Activated naive CD4-positive, alpha-beta T cell treated with anti-CD3 and anti-CD28 coated beads, Interleukin-2, amount 50 U/mL, for 24 hours (primary cell): ENCODE data around the gene PHLPP1.

ENCODE experiments used
- H3K27ac Mint-ChIP-seq: one replicate; pipeline ENCODE4 v1.8.0; 2021; ENCODE audit warnings: mild to moderate bottlenecking, mixed read lengths
- H3K27me3 Mint-ChIP-seq: one replicate; pipeline ENCODE4 v1.8.0; 2021; ENCODE audit warnings: mixed read lengths
- H3K36me3 Mint-ChIP-seq: one replicate; pipeline ENCODE4 v1.8.0; 2021; ENCODE audit warnings: mixed read lengths
- H3K4me1 Mint-ChIP-seq: one replicate; pipeline ENCODE4 v1.8.0; 2021; ENCODE audit warnings: mixed read lengths
- H3K4me3 Mint-ChIP-seq: one replicate; pipeline ENCODE4 v1.8.0; 2021; ENCODE audit warnings: mild to moderate bottlenecking, mixed read lengths
- H3K9me3 Mint-ChIP-seq: one replicate; pipeline ENCODE4 v1.8.0; 2021; ENCODE audit warnings: mixed read lengths

Gene PHLPP1

DNA sequence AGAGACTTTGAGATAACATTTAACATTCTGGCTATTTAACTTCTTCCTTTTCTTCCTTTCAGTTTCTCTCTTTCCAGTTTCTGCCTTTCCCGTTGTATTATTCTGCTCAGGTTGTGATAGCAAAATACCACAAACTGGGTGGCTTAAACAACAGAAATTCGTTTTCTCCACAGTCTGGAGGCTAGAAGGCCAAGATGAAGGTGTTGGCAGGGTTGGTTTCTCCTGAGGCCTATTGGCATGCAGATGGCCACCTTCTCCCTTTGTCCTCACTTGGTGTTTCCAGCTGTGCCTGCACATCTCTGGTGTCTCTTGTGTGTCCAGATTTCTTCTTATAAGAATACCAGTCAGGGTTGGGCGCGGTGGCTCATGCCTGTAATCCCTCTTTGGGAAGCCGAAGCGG, 34.0 kb downstream of the PHLPP1 start:
- no peaks in the 10 kb centered on the region for H3K9me3 Mint-ChIP-seq
- no peaks in the 10 kb centered on the region for H3K27me3 Mint-ChIP-seq
- peaks cover 10% of the 10 kb centered on the region for H3K4me1 Mint-ChIP-seq
- H3K36me3 Mint-ChIP-seq: peaks cover 1% of the 10 kb centered on the region
- H3K27ac Mint-ChIP-seq: no peak overlapping the region
- no peak overlapping the region for H3K4me3 Mint-ChIP-seq

DNA sequence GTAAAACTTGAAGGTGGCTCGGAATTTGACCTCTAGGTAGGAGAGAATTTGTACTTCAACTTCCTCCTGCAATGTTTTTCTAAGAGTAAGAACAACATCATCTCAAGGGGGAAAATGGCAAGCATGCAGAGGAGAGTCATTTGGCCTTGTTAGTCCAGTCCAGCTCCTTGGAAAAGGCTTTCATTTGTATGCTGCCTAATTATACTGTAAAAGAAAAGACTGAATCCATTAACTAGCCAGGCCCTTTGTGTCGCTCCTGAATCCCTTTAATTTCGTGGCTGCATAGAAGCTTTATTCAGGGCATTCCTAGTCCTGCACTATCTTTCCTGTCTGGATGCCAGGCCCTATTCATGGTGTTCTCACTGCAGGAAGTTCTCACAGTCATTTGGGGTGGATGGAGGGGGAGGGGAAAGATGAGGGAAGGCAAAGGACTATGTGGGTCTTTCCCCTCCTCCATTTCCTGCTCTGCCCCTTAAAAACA, 36.0 kb downstream of the PHLPP1 start:
- Mint-ChIP-seq H3K9me3 (no peaks in the 10 kb centered on the region), H3K27ac (no peak overlapping the region), H3K4me3 (no peak overlapping the region), H3K4me1 (peaks cover 8% of the 10 kb centered on the region), H3K27me3 (no peaks in the 10 kb centered on the region), H3K36me3 (peaks cover 3% of the 10 kb centered on the region)

DNA sequence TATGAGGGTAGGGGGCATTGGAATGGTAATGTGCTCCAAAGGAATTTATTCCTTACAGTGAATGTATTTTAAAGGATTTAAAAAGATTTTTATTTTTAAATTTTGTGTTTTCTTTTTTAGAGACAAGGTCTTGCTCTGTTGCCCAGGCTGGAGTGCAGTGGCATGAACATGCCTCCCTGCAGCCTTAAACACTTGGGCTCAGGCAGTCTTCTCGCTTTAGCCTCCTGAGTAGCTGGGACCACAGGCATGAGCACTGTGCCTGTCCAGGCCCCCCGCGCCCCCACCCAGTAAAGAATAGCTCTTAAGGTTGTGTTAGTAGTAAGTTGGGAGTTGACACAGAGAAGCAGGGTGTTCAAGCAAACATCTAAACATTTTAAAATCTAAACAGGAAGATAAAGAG, 36.6 kb downstream of the PHLPP1 start:
- H3K4me3 Mint-ChIP-seq: no peak overlapping the region
- H3K27ac Mint-ChIP-seq: no peak overlapping the region
- peaks cover 8% of the 10 kb centered on the region for H3K4me1 Mint-ChIP-seq
- no peaks in the 10 kb centered on the region for H3K9me3 Mint-ChIP-seq
- H3K27me3 Mint-ChIP-seq: no peaks in the 10 kb centered on the region
- H3K36me3 Mint-ChIP-seq: peaks cover 5% of the 10 kb centered on the region

DNA sequence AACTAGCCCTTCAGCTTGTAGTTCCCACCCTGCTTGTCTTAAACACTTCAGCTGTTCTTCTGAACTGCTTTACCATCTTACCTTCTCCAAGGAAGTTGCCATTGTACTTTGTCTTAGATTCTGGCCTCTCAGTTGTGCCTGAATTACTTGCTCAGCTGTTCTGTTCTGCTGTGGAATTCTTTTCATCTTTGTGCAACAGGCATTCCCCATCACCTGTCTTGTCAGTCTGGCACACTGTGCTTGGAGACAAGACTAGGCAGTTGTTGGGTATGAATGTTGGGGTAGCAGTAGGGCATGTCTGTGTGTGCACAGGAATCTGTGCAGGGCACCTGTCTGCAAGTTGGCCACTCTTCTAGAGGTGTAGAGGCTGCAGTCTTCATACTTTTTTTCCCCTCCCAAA, 38.7 kb downstream of the PHLPP1 start:
- Mint-ChIP-seq H3K36me3 (peaks cover 5% of the 10 kb centered on the region), H3K27me3 (no peaks in the 10 kb centered on the region), H3K27ac (no peak overlapping the region), H3K4me3 (no peak overlapping the region), H3K9me3 (no peaks in the 10 kb centered on the region), H3K4me1 (peaks cover 8% of the 10 kb centered on the region)

DNA sequence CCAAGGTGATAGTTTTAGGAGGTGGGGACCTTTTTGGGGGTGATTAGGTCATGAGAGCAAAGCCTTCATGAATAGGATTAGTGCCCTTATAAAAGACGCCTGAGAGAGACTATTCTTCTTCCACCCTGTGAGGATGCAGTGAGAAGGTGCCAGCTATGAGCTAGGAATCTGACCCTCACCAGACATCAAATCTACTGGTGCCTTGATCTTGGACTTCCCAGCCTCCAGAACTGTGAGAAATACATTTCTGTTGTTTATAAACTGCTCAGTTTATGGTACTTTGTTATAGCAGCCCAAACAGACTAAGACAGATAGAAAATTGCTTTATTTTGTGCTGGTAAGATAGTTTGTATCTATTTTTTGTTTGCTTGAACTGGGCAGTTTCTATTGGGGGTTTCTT, 40.1 kb downstream of the PHLPP1 start:
- Mint-ChIP-seq H3K9me3 (no peaks in the 10 kb centered on the region), H3K4me3 (no peak overlapping the region), H3K27ac (no peak overlapping the region), H3K27me3 (no peaks in the 10 kb centered on the region), H3K4me1 (peaks cover 8% of the 10 kb centered on the region), H3K36me3 (peaks cover 5% of the 10 kb centered on the region)

DNA sequence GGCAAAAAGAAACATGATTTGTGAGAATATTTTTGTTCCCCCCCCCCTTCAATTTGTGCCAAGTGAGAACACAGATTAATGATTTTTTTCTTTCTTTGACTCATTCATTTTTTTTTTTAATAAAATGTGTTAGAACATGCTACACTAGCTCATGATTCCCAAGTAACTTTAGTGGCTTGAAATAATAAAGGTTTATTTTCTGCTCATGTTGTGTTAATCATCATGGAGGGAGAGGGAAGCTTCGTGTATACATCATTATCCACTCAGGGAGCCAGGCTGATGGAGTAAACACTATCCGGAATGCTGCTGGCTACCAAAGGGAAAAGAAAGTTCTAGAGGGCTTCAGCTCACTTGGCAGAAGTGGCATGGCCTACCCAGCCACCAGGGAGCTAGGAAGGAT, 40.6 kb downstream of the PHLPP1 start:
- H3K27me3 Mint-ChIP-seq: no peaks in the 10 kb centered on the region
- H3K36me3 Mint-ChIP-seq: peaks cover 5% of the 10 kb centered on the region
- no peak overlapping the region for H3K4me3 Mint-ChIP-seq
- H3K4me1 Mint-ChIP-seq: peaks cover 4% of the 10 kb centered on the region
- H3K27ac Mint-ChIP-seq: no peak overlapping the region
- no peaks in the 10 kb centered on the region for H3K9me3 Mint-ChIP-seq

DNA sequence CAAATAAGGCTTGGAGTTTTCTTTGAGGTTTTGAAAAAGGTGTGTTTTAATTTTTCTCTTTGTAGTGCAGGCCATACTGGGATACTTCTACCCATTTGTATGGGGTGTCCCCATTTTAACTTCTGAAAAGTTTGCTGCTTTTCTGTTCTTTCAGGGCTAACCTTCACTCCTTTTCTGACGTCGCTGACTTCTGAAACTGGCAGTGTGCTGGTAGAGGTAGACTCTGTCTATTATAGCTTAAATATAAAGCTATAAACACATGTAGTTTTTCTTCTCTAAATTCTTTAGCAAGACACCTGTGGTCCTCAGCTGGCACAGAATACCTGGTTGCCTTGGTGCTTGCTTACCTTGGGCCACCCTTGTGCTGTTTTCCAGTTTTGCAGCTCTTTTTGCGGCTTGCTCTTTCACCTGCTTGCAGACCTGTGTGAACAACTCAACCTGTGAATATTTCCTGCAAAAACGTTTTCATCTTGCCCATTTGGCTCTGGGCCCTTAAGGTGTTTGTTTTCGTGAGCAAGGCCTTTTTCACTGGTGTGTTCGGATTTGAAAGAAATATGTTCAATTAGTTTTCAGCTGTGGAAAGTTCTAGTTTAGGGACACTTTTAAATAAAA, 42.2 kb downstream of the PHLPP1 start:
- Mint-ChIP-seq H3K9me3 (no peaks in the 10 kb centered on the region), H3K27ac (no peak overlapping the region), H3K36me3 (peaks cover 5% of the 10 kb centered on the region), H3K27me3 (no peaks in the 10 kb centered on the region), H3K4me3 (no peak overlapping the region), H3K4me1 (no peaks in the 10 kb centered on the region)

DNA sequence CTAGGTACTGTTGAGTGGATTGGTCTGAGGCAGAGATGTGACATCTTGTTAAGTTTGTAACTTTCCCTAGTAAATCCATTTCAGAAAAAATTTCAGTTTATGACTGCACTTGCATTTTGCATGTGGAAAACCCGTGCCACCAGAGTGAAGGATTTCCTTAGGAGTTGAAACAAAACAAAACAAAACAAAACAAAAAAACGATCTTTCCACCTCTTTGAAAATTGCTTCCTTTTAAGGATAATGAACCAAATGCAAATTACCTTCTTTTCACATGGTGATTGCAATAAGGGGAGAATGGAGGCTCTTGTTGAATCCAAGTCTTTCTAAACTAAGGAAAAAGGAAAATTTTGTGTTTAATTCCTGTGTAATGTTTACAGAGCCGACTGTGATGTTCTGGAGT, 43.2 kb downstream of the PHLPP1 start:
- Mint-ChIP-seq H3K36me3 (peaks cover 5% of the 10 kb centered on the region), H3K27ac (no peak overlapping the region), H3K4me1 (no peaks in the 10 kb centered on the region), H3K4me3 (no peak overlapping the region), H3K27me3 (no peaks in the 10 kb centered on the region), H3K9me3 (no peaks in the 10 kb centered on the region)

DNA sequence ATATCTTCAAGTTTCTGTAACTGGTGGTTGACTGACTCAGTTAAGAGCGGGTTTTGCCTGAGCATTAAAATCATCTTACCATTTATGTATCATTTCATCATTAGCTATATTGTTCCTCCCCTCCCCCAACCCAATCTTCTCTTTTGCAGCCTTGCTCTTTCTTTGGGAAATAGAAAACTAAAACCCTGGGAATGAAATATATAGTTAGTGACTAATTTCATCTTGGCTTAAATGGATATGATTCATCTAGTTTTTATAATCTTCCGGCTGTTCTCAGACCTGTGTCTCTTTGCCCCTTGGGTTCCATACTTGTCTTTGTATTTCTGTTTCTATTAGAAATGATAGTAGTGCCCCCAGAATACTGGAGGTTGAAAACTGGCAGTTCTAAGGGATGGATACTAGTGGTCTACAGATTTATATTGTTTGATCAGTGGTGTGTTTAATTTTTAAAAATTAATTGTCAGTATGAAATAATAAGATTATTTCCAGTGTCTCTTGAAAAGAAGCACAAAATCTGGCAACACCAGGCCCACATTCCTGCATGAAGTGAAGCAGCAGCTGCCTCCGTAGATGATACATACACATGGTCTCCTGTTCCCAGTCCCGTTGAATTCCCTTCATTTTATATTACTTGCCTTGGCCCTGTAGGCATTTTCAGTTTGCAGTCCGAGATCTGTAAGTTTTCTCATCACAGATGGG, 44.5 kb downstream of the PHLPP1 start:
- Mint-ChIP-seq H3K27me3 (no peaks in the 10 kb centered on the region), H3K4me3 (no peak overlapping the region), H3K4me1 (no peaks in the 10 kb centered on the region), H3K27ac (no peak overlapping the region), H3K36me3 (peaks cover 5% of the 10 kb centered on the region), H3K9me3 (no peaks in the 10 kb centered on the region)

DNA sequence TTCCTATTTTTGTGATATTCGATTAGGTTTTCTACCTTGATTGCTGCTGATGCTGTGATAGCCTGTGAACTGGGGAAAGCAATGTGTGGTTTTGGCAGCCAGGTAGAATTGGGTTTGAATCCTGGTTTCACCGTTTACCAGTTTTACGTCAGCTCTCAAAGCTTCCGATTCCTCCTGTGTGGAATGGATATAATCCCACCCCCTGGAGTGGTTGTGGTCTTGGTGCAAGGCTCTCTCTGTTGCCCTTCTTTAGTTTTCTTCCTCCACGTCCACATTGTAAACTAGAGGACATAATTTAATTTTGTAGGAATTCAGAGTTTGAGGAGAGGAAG, 45.0 kb downstream of the PHLPP1 start:
- Mint-ChIP-seq H3K4me1 (no peaks in the 10 kb centered on the region), H3K27me3 (no peaks in the 10 kb centered on the region), H3K9me3 (no peaks in the 10 kb centered on the region), H3K36me3 (peaks cover 2% of the 10 kb centered on the region), H3K4me3 (no peak overlapping the region), H3K27ac (no peak overlapping the region)

DNA sequence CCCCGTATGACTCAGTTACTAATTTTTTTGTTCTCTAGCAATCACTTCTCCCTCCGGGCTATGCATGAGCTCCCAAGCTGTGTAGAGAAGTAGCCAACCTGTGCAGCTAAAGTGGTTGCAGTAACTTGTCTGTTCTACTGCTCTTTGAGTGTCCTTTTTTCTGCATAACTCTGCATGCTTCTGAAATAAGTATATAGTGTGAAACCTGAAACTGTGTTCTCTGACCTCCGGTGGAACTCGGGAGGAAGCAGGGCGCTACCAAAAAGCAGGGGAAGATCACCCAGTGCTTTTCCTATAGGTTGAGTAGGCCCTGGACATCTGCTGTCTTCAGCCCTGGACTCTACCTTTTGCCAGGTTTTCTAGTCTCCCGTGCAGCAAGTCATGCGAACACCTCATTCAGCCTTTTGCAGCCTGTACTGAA, 47.8 kb downstream of the PHLPP1 start:
- H3K27ac Mint-ChIP-seq: no peak overlapping the region
- H3K36me3 Mint-ChIP-seq: no peaks in the 10 kb centered on the region
- H3K4me3 Mint-ChIP-seq: no peak overlapping the region
- peaks cover 5% of the 10 kb centered on the region for H3K4me1 Mint-ChIP-seq
- no peaks in the 10 kb centered on the region for H3K27me3 Mint-ChIP-seq
- no peaks in the 10 kb centered on the region for H3K9me3 Mint-ChIP-seq

DNA sequence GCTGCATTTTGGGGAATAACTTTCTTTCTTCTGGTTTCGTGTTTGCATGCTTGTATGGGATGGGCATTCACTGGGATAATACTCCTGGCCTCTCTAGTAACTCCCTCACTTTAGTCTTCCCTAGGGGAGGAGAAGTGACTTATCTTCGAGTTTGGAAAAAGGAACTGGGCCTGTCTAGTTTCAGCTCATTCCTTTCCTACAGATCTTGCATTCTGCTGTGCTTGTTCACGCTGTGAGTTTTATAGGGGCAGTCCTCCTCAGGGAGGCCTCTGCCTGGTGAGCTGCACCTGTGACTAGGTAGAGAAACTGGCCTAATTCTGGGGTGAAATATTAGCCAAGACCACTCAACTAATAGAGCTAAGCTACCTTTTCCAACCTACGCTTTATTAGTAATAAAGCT, 50.9 kb downstream of the PHLPP1 start:
- no peaks in the 10 kb centered on the region for H3K36me3 Mint-ChIP-seq
- no peak overlapping the region for H3K27ac Mint-ChIP-seq
- no peak overlapping the region for H3K4me3 Mint-ChIP-seq
- H3K27me3 Mint-ChIP-seq: no peaks in the 10 kb centered on the region
- no peaks in the 10 kb centered on the region for H3K9me3 Mint-ChIP-seq
- peaks cover 6% of the 10 kb centered on the region for H3K4me1 Mint-ChIP-seq

DNA sequence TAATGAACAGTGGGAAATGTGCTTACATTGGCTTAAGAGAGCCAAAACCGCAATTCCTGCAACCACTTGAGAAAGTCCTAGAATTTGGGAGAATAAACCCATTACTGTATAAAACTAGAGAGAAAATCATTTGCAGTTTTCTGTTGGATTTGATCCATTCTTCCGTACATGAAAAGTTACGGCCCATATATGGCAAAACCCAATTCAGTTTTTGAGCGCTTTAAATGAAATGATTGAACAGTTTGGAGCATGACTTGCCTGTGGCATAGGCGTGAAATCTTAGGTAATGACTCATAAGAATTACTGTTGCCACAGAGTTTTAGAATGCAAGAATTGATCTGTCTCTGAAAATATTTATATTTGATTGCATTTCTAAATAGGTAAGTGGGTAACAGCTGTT, 52.0 kb downstream of the PHLPP1 start:
- H3K27me3 Mint-ChIP-seq: no peaks in the 10 kb centered on the region
- no peaks in the 10 kb centered on the region for H3K9me3 Mint-ChIP-seq
- no peak overlapping the region for H3K4me3 Mint-ChIP-seq
- H3K4me1 Mint-ChIP-seq: peaks cover 14% of the 10 kb centered on the region
- H3K36me3 Mint-ChIP-seq: no peaks in the 10 kb centered on the region
- H3K27ac Mint-ChIP-seq: no peak overlapping the region

DNA sequence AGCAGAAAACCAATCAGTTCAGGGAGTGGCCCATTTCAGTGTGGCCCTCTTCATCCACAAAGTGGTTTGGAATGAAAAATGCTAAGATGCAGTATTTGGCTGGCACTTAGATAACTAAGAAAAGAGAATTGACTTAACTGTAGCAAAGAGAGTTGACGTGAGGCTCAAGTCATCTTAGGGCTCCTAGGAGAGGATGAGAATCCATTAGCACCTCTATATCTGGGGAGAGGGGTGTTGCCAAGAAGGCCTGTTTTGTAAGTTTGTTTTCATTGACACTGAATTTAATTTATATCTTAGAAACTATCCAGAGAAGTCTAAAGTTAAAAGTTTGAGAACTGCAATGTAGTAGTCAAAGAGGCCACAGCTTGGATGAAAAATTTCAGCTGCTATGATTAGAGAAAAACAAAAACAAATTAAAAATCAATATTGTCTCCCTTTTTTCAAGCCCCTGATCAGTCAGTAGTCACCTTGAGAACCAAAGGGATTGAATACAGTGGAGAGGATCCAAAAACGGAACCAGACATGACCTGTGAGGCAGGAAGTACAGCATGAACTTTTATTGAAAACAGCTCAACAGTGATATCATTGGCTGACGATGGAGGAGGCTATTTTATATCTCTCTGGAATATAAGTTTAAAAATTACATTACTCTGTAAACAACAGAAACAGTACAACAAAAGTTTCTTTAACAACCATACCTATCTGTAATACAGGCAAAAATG, 52.7 kb downstream of the PHLPP1 start:
- no peaks in the 10 kb centered on the region for H3K9me3 Mint-ChIP-seq
- H3K27ac Mint-ChIP-seq: no peak overlapping the region
- H3K36me3 Mint-ChIP-seq: no peaks in the 10 kb centered on the region
- peaks cover 14% of the 10 kb centered on the region for H3K4me1 Mint-ChIP-seq
- H3K27me3 Mint-ChIP-seq: no peaks in the 10 kb centered on the region
- no peak overlapping the region for H3K4me3 Mint-ChIP-seq

DNA sequence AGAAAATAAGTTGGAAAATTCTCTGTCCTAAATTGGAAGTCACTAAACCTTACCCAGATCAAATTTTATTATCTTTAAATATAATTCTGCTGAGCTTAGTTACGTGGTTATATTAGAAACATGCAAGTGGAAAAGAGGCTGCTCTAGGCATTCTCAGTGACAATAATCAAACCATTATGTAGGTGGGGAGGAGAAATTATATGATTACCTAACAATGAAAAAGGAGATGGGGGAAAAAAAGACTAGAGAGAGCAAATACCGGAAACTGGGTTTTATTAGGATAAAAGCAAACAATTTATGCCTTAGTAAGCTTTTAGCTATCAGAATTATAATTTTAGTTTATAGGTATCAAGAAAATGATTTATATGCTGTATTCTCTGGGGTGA, 53.2 kb downstream of the PHLPP1 start:
- H3K36me3 Mint-ChIP-seq: no peaks in the 10 kb centered on the region
- H3K9me3 Mint-ChIP-seq: no peaks in the 10 kb centered on the region
- H3K4me1 Mint-ChIP-seq: peaks cover 14% of the 10 kb centered on the region
- no peaks in the 10 kb centered on the region for H3K27me3 Mint-ChIP-seq
- H3K27ac Mint-ChIP-seq: no peak overlapping the region
- H3K4me3 Mint-ChIP-seq: no peak overlapping the region

DNA sequence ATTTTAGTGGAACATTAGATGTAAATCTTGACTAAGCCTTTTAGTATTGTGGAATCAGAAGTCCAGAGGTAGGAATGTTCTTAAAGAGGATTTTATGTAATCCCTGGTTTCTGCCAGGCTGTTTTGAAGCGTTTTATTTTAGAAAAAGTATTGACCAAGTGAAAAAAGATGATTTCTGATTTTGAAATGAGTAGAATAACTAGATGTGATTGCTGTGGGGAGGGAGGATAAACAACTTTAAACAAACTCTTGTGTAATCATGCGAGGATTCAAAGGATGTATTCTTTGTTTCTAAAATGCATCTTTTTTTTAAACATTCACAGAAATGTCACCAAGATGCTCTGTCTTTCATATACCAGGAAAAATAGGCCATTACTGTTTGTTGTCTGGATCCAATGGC, 53.9 kb downstream of the PHLPP1 start:
- Mint-ChIP-seq H3K36me3 (no peaks in the 10 kb centered on the region), H3K4me1 (peaks cover 14% of the 10 kb centered on the region)

More for the DNA sequence above, 53.9 kb downstream of the PHLPP1 start:
- Mint-ChIP-seq H3K4me3 (no peak overlapping the region), H3K27ac (no peak overlapping the region), H3K27me3 (no peaks in the 10 kb centered on the region), H3K9me3 (no peaks in the 10 kb centered on the region)
